ENCODE measurements around the gene ATP9B.

GRCh38 chr18:79344208-79344581 is 275.0 kb downstream of the ATP9B start:
- TF ChIP-seq, protein P1, sequence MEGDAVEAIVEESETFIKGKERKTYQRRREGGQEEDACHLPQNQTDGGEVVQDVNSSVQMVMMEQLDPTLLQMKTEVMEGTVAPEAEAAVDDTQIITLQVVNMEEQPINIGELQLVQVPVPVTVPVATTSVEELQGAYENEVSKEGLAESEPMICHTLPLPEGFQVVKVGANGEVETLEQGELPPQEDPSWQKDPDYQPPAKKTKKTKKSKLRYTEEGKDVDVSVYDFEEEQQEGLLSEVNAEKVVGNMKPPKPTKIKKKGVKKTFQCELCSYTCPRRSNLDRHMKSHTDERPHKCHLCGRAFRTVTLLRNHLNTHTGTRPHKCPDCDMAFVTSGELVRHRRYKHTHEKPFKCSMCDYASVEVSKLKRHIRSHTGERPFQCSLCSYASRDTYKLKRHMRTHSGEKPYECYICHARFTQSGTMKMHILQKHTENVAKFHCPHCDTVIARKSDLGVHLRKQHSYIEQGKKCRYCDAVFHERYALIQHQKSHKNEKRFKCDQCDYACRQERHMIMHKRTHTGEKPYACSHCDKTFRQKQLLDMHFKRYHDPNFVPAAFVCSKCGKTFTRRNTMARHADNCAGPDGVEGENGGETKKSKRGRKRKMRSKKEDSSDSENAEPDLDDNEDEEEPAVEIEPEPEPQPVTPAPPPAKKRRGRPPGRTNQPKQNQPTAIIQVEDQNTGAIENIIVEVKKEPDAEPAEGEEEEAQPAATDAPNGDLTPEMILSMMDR (conservative IDR thresholded peaks at IDR 0.05 in 1 of 2, IDR thresholded peaks at IDR 0.05 in 1 of 2; ENCODE audit: extremely low read depth in 1 of 2, insufficient read depth in 1 of 2, low read depth in 1 of 2, low read length in 2 of 2), result no peak
- TF ChIP-seq EZH2 (IDR thresholded peaks at IDR 0.05; ENCODE audit: borderline replicate concordance, low read length), result no peak
